DND-41 (cell line): ENCODE results near the gene POM121L2.

Experiments
- ATAC-seq: fragments of 200-7000 bp; cut with Tn5 transposase; 3 replicates; pipeline ENCODE4 v1.9.1; 2021; ENCODE audit warnings: low read depth; ENCODE audit not compliant: insufficient read depth
- DNase-seq: peaks from one replicate; pipeline ENCODE4 v3.0.0-alpha.2; 2020
- H2AFZ ChIP-seq: 2 replicates; pipeline ENCODE4 v1.6.0; 2012; ENCODE audit warnings: low read depth, low read length
- H3K27ac ChIP-seq: 2 replicates; pipeline ENCODE4 v1.5.1; 2012; ENCODE audit warnings: low read length, inconsistent platforms
- H3K27me3 ChIP-seq: fragments of 200-600 bp; sonication (generic); 2 replicates; pipeline ENCODE4 v1.6.0; 2012; ENCODE audit warnings: low read length, mild to moderate bottlenecking, inconsistent platforms; ENCODE audit not compliant: insufficient read depth, poor library complexity
- H3K36me3 ChIP-seq: 2 replicates; pipeline ENCODE4 v1.5.1; 2012; ENCODE audit warnings: low read length, inconsistent platforms; ENCODE audit not compliant: insufficient read depth
- H3K4me1 ChIP-seq: 2 replicates; pipeline ENCODE4 v1.5.1; 2012; ENCODE audit warnings: mild to moderate bottlenecking, low read length; ENCODE audit not compliant: insufficient read depth
- H3K4me2 ChIP-seq: 2 replicates; pipeline ENCODE4 v1.6.0; 2012; ENCODE audit warnings: mild to moderate bottlenecking, moderate library complexity, low read length, inconsistent platforms; ENCODE audit not compliant: insufficient read depth
- H3K4me3 ChIP-seq, 2 experiments: fragments of 200-600 bp in 1 of 2; shearing (Covaris generic) in 1 of 2; 2 replicates each; pipeline ENCODE4 v1.5.1; 2012 to 2016; ENCODE audit warnings: inconsistent platforms in 2 of 2, low read length in 2 of 2, mild to moderate bottlenecking in 2 of 2, low read depth in 1 of 2, moderate library complexity in 1 of 2
- H3K79me2 ChIP-seq: 2 replicates; pipeline ENCODE4 v1.6.0; 2012; ENCODE audit warnings: low read length, inconsistent platforms; ENCODE audit not compliant: insufficient read depth
- H3K9ac ChIP-seq: 2 replicates; pipeline ENCODE4 v1.6.0; 2012; ENCODE audit warnings: low read depth, mild to moderate bottlenecking, inconsistent platforms, low read length, moderate library complexity
- H3K9me3 ChIP-seq: 2 replicates; pipeline ENCODE4 v1.5.1; 2012; ENCODE audit warnings: low read length, moderate library complexity, mild to moderate bottlenecking, inconsistent platforms; ENCODE audit not compliant: insufficient read depth, severe bottlenecking
- H4K20me1 ChIP-seq: 2 replicates; pipeline ENCODE4 v1.6.0; 2012; ENCODE audit warnings: low read length; ENCODE audit not compliant: insufficient read depth
- EZH2 ChIP-seq: IDR thresholded peaks from 3 replicates; pipeline ENCODE4 v1.6.1; 2012; ENCODE audit warnings: borderline replicate concordance, low read depth, mild to moderate bottlenecking, moderate library complexity, low read length, inconsistent platforms; ENCODE audit not compliant: severe bottlenecking
- TF ChIP-seq, protein P1 (sequence below): IDR thresholded peaks from 2 replicates; pipeline ENCODE4 v1.5.1; 2012; ENCODE audit warnings: borderline replicate concordance, low read length, moderate library complexity, mild to moderate bottlenecking; ENCODE audit not compliant: poor library complexity, severe bottlenecking; ENCODE audit errors: extremely low read depth

Gene POM121L2

DNA sequence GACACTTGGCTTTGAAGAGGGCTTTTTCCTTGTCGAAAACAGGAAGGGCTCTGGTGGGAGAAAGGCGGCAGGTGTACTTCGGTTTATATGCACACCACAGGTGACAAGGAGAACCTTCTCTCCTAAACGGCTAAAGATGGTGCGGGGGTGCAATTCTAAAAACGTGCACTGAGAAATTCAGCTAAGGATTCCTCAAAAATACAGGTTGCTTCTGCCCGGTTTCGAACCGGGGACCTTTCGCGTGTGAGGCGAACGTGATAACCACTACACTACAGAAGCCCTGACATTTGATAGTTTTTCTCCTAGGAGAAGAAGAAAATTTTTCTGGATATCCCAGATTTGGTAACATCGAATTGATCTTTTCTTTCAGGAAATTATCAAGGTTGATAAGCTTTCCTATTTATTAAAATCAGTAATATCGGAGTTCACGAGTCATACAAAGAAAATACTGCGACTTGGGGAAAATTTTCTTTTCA is 32.0 kb downstream of the POM121L2 start:
- TF ChIP-seq, protein P1, sequence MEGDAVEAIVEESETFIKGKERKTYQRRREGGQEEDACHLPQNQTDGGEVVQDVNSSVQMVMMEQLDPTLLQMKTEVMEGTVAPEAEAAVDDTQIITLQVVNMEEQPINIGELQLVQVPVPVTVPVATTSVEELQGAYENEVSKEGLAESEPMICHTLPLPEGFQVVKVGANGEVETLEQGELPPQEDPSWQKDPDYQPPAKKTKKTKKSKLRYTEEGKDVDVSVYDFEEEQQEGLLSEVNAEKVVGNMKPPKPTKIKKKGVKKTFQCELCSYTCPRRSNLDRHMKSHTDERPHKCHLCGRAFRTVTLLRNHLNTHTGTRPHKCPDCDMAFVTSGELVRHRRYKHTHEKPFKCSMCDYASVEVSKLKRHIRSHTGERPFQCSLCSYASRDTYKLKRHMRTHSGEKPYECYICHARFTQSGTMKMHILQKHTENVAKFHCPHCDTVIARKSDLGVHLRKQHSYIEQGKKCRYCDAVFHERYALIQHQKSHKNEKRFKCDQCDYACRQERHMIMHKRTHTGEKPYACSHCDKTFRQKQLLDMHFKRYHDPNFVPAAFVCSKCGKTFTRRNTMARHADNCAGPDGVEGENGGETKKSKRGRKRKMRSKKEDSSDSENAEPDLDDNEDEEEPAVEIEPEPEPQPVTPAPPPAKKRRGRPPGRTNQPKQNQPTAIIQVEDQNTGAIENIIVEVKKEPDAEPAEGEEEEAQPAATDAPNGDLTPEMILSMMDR, result no peak
- TF ChIP-seq EZH2, result no peak
- DNase-seq (no peak), ATAC-seq (no peak)
- H2AFZ ChIP-seq, result no peak overlapping the region
- H3K27ac ChIP-seq, result no peak overlapping the region
- no peak overlapping the region for H3K9ac ChIP-seq
- no peaks in the 10 kb centered on the region for H3K79me2 ChIP-seq
- H3K9me3 ChIP-seq, result no peaks in the 10 kb centered on the region
- H3K36me3 ChIP-seq, result no peaks in the 10 kb centered on the region
- no peaks in the 10 kb centered on the region for H3K27me3 ChIP-seq
- no peak overlapping the region for H3K4me3 ChIP-seq
- H4K20me1 ChIP-seq, result no peaks in the 10 kb centered on the region
- H3K4me1 ChIP-seq, result no peaks in the 10 kb centered on the region
- no peak overlapping the region for H3K4me2 ChIP-seq

DNA sequence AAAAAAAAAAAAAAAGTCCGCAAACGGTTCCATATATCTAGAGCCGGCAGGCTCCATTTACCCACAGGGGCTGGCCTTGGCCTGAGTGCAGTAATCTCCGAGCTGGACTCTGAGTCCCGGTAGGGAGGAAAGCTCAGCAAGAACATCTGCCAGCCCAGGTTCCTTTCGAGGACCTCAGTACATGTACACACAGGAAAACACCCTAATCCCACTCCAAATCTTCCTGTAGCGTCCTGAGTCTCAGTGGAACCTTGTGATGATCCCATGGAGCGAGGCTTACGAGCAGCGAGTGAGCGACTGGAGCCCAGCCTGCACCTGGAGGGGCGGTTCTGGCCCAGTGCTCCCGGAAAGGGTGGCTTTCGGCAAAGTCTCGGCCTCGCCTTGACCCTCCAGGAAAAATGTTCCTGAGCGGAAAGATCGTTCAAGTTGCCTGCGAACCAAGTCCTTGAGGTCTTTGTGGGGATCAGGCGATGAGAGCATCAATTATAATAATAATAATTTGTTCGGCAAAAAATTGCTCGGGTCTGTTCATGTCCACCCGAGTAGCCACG is 32.5 kb downstream of the POM121L2 start:
- Histone ChIP-seq H3K9ac (no peak overlapping the region), H3K4me2 (no peak overlapping the region), H3K27me3 (no peaks in the 10 kb centered on the region), H3K9me3 (no peaks in the 10 kb centered on the region), H3K36me3 (no peaks in the 10 kb centered on the region), H2AFZ (no peak overlapping the region), H4K20me1 (no peaks in the 10 kb centered on the region), H3K79me2 (no peaks in the 10 kb centered on the region), H3K4me1 (no peaks in the 10 kb centered on the region), H3K4me3 (no peak overlapping the region), H3K27ac (no peak overlapping the region)
- no peak for DNase-seq
- TF ChIP-seq, protein P1, result no peak
- no peak for TF ChIP-seq EZH2
- ATAC-seq, result no peak

DNA sequence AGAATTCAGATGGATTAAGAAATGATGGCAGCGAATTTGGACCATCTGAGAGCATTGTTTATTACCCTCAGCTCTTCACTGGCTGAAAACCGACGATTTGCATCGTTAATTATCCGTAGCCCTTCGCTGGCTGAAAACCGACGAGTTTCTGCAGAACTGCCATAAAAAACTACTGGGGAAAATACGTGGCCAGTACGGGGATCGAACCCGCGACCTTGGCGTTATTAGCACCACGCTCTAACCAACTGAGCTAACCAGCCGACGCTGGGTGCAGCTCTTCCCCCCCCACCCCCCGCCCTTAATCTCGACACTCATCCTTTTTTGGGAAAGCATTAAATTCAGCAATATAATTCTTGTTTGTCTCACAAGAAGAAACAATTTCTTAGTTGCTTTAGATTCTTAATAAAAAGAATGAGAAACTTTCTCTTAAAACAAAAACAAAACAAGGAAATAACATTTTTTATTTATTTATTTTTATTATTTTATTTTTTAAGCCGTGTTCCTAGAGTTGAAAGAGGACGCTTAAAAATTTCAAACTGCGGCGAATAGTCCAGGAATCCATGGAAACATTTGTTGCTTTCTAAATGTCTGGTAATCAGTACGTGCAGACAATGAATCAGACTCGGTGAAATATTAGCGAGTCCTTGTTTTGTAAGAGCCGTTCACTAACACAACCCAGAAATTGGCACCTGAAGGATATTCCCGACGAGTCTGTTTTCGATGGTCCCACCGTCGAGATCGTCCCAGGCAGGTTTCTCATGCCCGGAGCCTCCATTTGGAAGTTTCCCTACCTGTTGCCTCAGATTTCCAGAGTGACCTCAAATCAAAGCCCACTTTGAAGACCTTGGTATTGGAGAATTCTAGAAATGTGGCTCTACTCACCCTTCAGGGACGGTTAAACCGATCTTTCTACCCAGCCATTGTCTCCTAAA is 36.8 kb downstream of the POM121L2 start:
- Histone ChIP-seq H2AFZ (no peak overlapping the region), H3K4me2 (no peak overlapping the region), H3K9ac (no peak overlapping the region), H3K4me1 (no peaks in the 10 kb centered on the region), H3K9me3 (no peaks in the 10 kb centered on the region), H3K27me3 (no peaks in the 10 kb centered on the region), H3K27ac (no peak overlapping the region), H3K79me2 (no peaks in the 10 kb centered on the region), H4K20me1 (no peaks in the 10 kb centered on the region), H3K36me3 (no peaks in the 10 kb centered on the region), H3K4me3 (no peak overlapping the region)
- DNase-seq, result no peak
- no peak for TF ChIP-seq EZH2
- TF ChIP-seq, protein P1, result no peak
- ATAC-seq, result no peak
